NCI-H1694 treated with DMSO at 0.1 percent for 48 hours (cell line): ENCODE measurements around the gene HOXA9.

Source experiments
- DNase-seq: peaks from one replicate; lab custom pipeline; 2025; lab: John Stamatoyannopoulos, UW

Gene HOXA9

DNA sequence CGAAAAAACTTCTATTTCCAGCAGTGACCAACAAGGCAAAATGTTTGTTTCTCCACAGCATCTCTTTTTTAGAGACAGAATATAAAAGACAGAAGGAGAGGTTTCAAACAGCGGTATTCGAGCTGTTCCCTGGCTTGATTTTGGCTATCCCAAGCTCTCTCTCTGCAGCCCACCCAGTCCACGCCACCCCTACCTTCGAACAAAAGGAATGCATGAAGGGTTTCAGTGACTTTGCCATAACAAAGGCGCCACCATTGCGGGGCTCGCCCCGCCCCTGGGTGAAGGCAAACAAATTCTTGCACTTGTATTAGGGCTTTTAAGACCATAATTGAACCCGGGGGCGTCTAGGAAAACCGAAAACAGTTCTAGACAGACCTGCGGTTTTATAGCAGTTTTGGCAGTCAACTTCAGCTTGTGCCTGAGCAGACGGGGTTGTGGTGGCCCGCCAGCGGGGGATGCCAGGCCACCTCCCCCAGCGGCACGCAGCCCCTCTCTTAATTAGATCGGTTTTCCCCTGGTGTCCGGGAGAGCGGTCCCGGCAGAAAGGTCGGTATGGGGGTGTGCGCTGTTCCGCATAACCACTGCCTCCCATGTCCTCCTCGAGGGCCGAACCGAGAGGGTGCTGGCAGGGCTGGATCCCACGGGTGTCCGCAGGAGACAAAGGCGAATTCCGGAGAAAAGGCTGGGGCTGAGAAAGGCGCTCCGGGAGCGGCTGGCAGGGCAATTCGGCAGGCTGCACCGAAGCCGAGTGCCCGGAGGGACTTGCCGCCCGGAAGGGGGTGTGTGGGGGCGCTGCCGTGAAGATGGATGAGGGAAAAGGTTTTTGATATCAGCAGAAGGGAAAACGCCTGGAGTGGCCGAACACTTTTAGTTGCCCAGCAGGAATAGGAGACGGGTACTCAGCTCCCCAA is 22.4 kb upstream of the HOXA9 start:
- DNase-seq = no peak

DNA sequence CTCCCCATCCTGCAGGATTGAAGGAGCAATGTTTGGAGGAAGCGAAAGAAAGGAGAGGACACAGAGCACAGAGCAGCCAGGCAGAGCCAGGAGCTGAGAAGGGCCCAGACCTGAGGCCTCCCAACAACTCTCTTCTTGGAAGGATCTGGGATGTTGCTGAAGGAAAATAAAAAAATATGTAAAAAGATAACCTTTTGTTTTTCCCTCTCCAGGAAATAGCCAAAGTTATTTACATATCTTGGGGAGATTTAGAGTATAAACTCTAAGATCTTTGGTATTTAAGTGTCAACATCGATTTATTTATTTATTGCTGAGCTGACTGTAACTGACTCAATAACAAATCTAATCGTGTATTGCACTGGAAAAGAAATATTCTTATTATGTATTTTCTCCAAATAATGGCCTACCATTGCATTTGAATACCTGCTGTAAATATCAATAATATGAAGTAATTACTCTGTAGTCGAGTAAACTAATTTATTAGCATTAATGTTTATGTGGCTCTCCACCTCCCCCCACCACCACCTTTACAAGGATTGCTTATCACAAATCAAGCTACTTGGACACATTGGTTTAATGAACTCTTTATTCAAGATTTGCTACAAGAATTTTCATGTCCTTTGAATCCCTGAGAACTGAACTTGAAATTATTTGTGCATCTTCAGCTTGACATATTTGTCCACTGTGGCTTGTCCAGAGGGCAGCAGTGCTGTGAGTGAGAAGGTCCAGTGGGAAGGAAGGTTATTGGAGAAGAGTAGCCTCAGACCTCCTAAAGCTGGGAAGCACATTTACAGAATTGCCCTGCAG is 21.5 kb upstream of the HOXA9 start:
- no peak for DNase-seq

DNA sequence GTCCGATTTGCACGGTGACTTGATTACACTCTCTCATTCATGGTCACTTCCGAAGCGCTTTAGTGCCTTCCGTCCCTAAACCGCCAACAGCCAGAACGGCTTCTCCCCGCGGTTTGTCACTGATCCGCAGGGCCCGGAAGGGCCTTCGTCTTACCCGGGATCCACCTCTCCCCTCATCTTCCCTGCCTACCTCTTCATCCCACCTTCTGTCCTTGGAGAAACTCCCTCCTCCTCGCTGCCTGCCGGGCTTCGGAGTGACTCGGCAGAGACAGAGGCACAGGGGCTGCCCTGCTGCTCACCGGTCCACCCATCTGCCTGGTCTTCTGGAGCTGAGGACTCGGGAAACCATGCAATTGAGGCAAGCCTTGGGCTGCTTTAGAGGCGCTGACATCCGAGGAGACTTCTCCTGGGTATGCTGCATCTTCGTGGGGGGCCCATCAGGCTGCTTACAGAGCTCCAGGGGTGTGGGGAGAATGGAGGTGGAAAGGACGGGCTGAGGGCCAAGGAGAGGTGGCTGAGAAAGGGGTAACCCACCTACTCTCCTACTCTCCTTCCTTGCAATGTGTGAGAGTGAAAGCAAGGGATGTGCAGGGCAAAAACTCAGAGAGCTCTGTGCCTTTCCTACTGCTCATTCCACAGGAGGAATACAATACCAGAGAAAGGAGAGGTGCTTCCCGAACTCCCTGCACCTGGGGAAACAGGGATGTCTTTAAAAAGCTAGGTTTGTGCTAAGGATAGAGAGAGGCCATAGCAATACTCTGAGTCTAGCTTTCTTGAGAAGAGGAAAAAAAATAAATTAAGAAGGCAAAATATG is 20.7 kb upstream of the HOXA9 start:
- no peak for DNase-seq

DNA sequence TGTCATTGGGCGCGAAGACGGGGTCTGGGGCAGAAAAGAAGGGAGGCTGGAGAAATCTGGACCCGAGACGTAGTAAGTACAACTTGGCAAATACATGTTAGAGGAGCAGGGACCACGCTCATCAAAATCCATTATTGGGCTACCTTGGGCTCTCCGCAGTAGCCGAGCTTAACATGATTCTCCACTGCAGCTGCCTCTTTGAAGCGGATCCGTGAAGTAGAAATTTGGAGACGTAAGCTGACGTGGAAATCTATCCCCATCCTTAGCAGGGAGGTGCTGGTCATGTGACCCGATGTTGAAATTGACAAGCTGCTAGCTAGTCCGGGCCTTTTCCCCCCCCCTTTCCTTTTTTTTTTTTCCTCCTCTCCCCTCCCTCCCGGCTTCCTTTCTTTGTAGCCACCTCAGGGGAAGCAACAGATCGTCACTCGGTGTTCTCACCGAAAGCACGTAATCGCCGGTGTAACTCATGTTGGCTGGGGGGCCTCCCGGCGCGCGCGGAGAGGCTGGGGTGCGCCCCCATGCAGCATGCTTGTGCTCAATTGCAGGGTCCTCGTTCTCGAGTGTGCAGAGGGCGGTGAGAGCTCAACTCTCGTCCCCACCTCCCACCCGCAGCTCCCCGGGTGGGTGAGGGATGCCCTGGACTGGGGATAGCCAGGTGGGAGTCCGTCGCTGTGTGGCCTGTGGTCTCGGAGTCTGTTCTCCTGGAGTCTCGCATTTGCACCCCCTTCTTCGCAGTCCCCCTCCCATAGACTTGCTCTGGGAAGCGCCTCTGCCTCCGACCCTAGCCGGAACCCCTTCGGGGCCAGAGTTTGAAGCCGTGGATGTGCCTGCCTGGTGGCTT is 19.9 kb upstream of the HOXA9 start, which contains the start of gene HOXA11:
Gene HOXA11 (minus strand): TSS at position 220 of the 841 bp plus-strand sequence. CDS start 88 bp downstream, at position 132.
- DNase-seq = no peak

DNA sequence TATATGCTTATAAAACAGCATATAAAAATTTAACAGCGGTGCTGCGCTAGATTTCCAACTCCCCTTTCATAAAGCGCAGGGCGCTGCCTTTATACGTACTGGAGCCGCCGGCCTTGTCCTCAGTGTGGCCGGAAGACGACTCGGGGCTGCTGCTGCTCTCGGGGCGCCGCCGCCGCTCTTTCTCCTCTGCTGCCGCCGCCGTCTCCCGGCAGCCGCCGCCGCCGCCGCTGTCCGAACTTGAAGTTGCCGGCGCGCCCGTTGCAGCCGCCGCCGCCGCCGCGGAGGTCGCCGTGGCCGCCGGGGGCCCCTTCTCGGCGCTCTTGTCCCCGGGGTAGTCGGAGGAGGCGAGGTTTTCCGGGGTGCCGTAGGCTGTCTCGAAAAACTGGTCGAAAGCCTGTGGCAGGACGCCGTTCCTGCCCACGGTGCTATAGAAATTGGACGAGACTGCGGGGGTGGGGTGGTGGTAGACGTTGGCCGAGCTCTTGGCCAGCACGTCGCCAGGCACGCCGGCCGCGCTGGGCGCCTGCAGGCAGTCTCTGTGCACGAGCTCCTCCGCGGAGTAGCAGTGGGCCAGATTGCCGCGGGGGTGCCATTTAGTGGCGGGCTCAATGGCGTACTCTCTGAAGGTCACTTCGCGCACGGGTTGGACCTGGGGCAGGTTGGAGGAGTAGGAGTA is 19.1 kb upstream of the HOXA9 start:
- DNase-seq = no peak

DNA sequence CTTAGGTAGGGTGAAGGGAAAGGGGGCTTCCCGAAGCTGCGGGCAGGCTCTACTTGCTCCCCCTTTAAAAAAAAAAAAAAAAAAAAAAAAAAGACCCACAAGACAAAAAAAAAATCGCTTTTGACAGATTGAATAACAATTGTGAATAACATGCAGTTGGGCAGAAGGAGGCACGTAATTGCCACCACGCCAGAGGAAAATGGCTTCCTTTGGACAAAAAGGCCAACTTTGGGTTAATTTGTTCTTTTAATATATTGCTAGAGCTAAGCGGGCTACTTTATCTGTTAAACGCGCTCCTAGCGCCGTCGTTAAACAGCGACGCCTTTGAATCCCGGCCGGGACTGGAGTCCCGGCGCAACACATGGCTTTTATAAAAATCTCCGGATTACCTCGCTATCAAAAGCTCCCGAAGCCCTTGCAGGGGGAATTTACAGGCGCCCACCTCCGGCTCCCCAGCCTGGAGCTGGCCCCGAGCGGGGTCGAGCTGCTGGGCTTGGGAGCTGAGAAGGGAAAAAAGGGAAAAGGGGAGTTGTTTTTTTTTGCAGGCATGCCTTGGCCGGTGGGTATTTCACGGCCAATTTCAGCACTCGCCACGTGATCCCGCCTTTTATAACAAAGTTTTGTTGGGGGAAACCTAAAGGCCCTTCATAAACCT is 18.5 kb upstream of the HOXA9 start:
- DNase-seq = no peak

DNA sequence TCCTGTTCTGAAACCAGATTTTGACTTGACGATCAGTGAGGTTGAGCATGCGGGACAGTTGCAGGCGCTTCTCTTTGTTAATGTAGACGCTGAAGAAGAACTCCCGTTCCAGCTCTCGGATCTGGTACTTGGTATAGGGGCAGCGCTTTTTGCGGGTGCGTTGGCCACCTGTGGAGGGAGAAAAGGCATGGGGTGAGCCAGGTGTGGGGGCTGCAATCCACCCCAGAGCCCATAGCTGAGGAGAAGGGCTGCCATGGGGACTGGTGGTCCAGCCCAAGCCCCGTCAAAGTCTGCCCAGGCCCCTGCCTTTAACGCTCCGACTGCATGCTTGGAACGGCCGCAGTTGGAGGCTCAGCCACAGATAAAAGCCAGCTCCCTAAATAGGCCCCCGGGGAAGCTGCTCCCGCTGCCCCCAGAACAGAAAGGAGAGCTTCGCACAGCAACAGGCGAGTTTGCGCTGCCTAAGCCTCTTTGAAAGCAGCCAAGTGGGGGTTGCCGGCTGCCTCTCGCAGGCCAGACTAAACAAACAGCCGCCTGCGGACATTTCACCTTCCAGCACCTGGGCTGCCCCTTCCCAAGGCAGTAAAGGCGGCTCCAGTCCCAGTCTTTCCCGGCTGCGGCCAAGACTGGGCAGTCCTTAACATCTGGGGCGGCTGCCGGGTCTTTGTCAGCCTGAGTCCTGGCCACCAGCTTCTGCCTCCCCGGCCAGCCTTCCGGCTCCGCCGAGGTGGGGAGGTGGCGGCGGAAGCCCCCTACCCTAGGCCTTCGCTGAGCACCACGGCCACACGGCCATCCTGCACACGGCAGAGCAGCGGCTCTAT is 17.7 kb upstream of the HOXA9 start:
- no peak for DNase-seq

DNA sequence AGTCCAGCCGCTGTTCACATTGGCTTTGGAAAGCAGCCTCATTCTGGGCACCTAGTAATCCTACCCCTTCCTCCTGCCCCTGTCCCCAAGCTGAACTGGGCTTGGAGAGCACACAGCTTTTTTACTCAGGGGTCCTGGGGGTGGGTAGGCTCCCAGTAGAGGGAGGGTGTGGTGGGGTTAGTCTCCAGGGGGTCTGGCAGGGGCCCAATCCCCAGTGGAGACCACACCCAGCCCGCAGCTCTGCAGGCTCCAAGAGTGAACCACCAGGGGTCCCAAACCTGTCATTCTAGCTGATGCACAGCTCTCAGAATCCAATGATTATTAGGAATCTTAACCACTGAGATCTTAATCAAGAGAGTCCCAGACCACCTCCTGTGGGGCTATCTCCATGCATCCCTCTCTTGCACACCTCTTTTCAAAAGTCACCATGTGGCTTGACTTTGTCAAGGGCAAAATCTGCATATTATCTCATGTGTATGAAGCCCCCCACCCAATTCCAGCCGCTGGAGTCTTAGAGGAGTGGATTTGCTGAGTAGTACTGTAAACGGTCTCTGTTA is 17.0 kb upstream of the HOXA9 start:
- no peak for DNase-seq

DNA sequence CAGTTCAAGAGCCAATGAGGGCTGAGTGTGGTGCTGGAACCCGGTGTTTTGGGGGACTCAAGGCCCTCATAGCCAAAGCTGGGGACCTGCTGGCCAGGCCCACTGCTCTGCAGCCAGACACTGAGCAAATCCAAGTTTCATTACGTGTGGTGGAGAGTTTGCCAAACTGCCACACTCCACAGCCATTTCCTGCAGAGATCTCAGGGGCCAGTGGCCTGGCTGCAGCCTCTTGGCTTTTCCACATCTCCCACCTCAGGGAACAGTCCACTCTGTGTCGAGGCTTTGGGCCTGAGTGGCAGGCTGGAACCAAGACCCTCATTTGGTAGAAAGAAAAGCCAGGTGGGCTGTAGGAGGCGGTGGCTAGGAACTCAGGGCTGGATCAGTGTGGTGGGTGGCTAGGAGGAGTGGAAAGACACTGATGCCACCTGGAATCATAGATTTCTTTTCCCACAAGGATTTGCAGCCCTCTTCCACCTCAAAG is 16.5 kb upstream of the HOXA9 start:
- DNase-seq = no peak

DNA sequence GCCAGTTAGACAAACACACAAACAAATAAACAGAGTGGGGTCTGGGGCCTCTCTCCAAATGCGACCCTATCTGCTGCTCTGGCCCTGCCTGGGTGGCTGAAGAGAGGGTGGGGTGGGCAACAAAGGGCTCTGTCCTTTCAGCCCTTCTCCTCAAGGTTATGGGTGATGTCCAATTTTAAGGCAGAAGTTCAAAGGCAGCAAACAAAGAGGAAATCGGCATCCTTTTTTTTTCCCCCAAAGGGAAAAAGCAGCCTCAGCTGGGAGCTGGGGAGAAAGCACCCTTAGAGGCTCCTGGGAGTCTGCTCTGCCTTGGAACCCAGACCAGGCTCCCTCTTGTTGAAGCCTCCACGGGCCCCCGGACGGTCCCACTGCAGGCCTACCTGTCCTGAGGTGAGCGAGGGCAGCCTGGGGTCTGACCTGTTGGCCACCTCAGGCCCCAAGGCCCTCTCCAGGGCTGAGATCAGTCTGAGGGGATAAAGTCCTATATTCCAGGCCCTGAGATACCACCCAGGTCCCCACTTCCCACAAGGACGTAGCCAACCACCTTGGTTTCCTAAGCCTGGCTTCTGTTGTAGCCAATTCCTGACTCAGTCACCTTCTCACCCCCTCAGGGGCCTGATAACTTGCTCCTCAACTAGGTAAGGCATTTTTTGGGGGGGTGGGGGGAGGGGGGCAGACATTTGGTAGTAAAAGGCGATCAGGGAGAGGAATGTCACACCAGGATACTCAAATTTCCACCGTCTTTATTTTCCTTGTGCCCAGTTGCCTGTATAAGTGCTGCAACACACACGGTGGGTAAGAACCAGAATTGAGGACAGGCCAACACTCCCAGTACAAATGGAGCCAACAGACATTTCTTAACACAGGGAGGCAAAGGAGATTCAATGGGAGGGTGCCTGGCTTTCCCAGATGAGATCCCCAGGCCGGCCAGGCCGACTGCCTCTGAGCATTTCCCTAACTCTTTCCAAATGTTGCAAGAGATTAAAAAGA is 15.4 kb upstream of the HOXA9 start:
- DNase-seq = no peak

DNA sequence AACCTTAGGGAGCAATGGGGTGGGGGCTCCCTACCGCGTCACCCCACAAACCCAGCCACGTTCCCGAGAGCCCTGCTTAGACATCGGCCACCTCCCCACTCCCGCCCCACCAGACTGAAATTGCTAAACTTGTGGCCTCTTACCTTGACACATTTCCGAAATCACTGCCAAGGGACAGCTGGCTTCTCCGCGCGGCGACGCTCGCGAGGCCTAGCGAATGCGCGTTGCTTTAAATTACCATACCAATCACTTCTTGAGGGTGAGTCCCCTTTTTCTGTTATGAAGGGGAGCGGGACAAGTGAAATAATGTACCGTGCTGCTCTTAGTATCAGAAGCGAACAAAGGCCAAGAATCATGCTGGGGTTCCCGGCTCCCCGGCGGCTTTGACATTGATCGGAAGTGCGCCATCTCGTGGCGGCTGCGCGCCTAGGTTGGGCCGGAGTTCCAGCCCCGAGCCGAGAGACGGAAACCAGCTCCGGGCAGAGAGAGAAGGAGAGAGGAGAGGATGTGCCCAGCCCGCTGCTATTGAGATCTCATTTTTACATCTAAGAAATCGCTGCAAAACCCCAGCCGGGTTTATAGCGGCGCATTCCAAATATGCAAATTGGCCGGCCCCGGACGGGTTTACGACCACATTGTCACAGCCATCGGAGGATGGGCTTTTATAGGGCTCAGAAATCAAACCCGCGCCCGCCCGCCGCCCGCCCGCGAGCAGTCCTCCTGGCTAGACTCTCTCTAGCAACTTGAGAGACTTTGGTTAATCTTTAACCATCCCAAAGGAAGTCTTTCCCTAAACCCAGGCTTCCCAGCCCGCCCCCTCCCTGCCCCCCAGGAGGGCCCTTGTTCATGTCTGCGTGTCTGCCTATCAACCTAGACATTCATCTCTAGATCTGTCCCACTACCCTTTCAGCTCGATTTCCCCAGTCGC is 14.4 kb upstream of the HOXA9 start:
- DNase-seq = no peak

DNA sequence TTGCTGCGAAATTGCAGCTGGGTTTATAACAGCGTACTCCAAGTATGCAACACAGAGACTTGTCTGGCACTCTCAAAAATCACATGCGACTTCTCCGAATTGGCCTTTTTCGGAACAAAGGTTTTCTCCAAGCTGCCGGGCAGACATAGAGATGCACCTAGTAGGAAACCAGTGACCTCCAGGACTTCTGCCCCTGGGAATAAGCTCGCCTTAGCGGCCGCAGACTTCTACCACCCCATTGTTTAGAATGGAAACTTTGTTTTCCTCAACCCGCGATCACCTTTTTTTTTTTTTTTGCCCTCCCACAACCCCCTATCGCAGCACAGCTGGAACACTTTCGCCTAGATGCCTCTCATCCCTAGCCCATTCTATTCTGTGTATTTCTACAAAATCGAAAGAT is 13.7 kb upstream of the HOXA9 start:
- no peak for DNase-seq

DNA sequence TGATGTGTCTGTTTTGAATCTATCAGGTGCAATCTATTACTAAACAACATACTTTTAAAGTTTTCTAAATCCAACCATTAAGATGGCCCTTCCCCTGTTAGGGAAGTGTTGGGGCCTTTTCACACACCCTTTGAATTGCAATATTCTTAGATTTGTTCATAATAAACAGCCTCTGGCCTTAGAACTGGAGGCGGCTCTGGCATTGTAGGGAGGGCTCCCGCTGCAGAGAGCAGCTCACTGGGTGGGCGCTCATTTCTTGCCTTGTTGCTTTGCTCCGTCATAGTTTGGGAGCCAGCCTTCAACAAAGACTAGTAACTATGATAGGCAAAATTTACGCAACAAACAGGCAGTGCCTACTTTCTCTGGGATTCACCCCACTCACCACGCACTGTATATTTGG is 13.0 kb upstream of the HOXA9 start:
- no peak for DNase-seq

DNA sequence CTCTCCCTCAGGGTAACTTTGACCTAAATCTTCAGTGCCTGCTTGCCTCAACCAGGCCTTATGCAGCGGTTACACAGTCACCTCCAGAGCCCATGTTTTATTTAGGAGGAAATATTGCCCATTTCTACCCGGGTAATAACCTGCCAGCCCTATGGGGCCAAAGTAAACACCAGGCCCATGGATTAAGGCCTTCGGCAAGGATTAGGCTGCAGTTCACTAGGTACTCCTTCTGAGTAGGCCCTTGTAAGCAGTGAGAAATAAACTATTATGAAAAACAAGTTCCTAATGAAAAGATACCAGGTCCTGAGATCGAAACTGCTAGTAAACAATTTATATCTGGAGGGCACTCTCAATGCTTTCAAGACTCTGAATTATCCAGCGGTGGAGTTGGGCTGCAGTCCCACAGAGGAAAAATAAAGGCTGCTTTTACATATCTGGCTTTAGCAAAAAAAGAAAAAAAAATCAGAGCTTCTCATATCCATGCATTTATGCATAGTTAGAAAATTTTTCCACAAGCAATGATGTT is 12.5 kb upstream of the HOXA9 start:
- DNase-seq = no peak

DNA sequence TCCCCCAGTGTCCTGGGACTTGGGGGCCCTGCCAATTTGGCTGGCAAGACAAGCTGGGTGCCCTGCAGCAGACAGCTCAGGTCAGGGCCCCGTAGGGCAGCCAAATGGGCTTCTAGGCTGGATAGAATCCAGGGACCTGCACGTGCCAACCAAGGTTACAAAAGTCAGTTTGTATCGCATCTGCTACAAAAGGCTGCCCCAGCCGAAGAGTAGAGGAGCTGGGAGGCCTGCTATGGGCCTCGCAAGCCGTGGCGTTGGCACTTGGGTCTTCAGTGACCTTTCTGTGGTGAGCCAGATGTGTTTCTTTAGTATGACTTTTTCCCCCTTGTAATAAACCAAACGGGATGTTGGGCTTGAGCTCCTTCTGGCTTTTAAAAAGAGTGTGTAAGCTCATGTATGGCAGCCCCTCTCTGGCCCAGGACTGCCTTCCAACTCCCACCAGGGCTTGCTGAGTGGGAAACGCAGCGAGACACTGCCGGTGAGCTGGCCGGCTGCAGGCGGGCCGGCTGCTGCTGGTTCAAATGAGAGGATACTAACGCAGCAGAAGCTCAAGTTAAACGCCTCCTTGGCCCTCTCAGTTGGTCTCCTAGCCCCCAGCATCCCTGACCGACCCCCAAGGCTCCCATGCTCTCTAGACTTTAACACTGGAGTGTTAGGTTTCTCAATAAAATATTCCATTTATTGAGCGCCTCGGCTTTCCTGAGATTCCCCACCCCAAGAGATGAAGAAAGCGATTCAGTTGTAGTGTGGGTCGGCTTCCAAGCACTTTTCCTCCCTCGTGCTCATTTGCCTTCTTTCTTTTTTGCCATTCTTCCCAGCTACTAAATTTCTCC is 11.8 kb upstream of the HOXA9 start:
- DNase-seq = no peak
